ENCODE data around the gene MLN.

MLN gene

DNA sequence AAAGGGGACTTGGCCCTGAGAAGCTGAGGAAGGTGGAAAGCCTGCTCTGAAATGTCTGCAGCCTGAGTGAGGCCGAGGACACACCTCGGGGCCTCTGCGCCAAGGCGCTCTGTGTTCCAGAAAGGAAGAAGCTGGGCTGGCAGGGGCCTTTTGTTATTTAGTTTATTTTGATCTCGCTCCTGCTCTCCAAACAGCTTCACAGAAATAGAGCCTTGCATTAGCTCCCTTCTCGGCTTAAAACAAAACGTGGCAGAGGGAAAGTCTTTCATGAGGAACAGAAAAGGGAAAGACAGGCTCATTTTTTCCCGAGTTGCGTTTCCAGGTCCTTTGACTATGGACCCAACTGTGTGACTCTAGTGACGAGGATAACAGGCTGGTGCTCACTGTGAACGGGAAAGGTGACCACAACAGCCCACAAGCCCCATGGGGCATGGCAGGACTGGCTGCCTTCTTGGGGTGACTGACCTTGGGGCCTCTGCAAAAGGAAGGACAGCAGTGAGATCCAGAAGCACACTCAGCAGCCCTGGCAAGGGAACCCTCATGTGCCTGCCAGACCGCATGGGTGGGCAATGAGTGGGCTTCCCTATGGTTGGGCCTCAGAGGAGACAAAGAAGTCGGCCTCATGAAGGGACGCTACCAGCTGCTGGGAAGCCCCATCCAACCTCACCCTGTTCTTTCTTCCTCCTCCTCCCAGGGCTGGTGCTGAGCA, 33.5 kb downstream of the MLN start:
- no peak for DNase-seq

DNA sequence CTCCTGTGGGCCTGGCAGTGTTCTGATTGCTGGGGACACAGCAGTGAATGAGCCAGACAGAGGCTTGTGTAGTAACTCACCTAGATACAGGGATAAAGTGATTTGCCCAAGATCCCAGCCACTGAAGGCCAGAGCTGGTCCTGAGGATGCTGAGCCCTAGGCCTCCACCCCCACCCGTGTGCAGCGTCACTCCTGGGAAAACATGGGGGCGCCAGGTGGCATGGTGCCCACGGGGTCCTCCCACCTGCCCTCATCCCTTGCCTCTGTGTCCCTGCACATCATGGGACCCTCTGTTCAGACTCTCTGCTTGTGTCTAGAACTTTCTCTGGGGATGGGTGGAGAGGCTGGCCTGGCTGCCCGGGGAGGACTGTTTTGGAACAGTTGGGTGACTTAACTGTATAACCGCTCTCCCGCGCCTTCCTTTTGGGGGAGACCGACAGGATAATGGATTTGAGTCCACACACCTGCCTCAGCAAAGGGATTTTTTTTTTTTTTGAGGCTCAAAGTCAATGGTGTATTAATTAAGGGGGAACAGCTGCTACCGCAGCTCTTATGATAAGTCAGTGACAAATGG, 34.5 kb downstream of the MLN start:
- DNase-seq, result no peak

DNA sequence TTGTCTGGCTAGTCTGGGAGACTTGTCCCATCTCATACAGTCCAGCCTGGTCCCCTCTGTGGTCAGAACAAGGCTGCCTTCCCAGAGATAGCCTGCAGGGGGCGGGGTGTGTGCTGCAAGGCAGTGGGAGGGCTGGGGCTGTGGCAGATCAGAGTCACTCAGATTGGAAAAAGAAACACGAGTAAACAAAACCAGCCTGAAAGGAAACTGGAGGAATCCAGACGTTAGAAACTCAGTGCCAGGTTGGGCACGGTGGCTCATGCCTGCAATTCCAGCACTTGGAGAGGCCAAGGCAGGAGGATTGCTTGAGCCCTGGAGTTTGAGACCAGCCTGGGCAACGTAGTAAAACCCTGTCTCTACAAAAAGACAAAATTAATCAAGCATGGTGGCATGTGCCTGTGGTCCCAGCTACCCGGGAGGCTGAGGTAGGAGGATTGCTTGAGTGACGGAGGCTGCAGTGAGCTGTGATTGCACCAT, 35.1 kb downstream of the MLN start:
- peak; percentile 88 for DNase-seq

DNA sequence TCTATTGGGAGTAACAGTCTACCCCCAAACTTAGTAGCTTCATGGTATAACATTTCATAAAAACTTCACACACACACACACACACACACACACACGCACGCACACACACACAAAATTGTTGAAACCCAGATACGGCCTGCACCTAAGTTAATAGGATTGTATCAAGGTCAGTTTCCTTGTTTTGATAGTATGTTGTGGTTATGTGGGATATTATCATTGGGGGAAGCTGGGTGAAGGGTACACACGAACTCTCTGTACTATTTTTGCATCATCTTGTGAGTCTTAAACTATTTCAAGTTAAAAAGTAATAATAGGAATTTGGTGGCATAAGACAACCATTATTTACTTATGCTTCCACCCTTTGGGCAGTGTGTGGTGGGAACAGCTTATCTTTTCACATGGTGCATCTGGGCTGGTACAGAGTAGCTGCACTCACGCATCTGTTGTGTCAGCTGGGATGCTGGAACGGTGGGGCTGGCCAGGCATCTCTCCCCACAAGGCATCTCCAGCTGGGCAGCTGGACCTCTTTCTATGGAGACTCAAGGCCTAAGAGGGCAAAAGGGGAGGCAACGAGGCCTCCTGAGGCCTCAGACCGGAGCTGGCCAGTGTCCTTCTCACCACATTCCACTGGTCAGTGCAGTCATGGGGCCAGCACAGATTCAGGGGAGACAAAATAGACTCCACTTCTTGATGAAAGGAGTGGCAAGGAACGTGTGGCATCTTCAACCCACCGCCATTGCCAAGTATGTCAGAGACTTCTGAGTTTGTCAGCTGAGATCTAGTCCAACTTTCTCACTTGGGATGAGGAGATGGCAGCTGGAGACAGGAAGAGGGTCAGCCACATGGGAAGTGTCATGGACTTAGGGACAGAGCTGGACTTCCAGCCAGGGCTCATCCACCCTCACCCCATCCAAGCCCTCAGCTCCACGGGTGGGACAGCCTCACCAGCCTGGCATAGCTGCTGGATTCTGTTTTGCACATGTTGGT, 36.6 kb downstream of the MLN start:
- no peak for DNase-seq

DNA sequence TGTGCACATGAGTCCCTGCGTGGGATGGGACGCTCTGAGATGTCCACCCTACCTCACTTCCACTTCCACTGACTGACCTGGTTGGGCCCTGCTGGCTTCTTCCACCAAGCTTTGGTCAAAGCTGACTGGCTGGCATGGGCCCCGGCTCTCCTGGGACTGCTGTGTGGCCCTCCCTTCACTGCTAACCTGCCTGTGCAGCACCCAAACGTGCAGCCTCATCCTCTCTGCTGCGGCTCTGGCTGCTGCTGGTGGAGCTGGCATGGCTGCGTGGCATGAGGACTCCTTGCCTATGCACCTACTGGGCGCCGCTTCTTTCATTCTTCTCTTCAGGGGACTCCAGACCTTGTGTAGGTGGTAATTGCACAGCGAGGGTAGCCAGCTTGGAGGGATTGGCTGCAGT, 38.4 kb downstream of the MLN start:
- DNase-seq, result no peak

DNA sequence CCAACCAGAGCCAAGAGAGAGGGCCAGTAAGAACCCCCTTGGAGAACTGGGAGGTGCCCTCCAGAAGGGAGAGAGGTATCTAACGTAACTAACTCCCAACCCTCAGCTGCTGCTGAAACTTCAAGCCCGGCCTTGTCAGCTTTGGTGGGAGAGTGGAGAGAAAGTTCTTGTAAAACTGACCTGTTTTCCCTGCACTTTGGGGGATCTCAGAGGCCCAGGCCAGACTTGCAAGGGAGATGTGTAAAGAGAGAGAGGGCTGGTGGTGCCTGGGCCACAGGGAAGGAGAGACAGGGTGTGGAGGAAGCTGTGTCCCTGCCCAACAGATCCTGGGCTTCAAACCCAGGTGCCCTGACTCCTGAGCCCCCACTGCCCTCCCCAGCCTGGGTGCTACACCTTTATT, 39.8 kb downstream of the MLN start:
- no peak for DNase-seq

DNA sequence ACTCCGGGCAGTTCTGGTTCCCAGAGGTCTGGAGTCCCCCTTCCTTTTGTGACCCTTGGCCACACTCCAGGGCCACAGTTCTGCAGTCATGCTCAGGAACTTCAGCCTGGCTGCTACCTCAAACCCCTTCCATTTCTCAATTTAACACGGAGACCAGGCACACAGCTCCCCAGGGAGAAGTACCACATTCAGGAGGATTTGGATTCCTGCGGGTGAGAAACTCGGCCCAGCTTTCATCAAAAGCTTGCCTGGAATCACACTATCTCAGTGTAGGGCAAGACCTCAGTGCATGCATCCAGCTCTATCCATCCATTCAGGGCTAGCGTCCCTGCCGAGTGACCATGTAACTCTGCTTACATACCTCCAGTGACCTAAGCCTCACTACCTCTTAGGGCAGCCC, 40.3 kb downstream of the MLN start:
- DNase-seq, result no peak

DNA sequence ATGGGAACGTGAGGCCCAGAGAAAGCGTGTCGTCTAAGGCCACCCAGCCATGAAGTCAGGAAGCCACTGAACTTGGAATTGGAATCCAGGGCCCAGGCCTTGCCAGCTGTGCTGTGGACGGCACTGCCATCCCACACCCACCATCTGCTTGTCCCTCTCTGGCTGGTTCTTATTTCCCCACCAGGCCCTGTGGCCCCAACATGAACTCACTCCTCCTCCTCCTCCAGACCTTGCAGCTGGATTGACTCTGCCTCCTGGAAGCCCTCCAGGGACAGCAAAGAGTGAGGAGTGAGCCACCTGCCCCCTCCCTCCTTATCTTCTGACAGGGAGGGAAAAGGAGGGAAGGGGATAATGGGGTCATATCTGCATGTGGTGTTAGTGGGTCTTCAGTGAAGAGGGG, 41.1 kb downstream of the MLN start:
- DNase-seq, result no peak

DNA sequence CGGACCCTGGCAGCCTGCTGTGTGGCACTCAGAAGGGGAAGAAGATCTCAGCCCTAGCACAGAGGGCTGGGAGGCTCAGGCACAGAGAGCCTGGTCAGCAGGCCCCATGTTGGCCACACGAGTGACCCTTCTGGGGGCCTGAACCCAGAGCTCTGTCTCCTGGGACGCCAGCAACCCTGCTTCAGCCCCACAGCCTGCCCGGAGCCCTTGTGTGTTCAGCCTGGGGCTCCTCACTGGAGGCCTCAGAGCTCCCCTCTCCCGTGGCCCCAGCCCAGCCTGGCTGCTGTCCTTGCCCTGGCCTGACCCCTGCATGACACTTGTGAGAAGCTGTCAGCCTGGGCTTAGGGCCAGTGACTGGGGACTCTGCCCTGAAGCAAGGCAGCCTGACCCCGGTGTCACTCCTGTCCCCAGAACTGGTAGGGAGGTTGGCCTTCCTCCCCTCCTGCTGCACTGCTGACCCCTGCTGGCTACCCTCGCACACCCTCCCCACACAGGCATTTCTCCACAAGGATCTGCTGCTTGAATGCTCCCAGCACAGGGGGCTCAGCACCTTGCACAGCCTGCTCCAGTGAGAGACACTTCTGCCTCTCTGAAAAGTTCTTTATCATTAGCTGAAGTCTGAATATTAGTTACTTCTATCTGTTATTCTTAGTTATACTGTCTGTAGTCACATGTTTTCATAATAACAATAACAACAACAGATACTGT, 41.7 kb downstream of the MLN start:
- DNase-seq, result peak; percentile 67

DNA sequence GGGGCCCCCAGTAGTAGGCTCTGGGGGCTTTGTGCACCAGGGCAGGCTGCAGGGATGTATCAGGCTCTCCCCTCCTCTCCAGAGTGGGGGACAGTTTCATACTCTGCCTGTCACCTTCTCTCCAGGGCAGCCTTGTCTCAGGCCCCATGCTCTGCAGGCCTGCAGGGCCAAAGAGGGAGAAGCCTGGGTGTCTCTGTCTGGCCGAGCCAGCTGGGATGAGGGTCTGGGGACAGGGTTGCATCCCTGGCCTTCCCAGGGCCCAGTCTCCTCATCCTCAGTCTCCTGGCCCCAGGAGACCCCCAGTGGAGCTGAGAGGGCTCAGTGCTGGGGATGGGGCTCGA, 42.3 kb downstream of the MLN start:
- no peak for DNase-seq

DNA sequence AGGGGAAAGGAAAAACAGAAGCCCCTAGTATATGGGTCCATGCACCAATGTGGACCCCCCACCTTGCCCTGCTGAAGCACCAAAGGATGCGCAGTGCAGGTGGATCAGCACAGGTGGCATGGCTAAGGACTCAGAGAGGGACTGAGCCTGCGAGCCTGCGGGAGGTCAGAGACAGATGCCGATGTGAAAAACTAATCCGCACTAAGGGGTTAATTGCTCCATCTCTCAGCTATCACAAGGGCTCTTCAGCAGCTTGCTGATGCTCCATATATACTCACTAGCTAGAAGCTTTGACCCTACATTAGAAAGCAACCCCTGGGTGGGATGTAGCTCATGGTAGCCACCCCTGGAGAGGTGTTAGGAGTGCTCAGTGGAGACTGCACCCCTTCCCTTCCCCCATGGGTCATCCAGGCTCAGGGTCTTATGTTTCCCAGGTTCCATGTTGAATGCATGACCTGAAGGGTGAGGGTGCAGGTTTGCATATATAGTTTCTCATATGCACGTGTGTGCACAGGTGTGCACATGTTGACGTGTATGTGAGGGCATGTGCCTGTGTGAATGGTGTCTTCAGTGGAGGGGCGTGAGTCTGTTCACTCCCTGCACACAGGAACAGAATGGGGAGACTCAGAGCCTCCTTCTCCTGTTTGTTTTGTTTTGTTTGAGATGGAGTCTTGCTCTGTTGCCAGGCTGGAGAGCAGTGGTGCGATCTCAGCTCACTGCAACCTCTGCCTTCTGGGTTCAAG, 43.7 kb downstream of the MLN start:
- DNase-seq, result no peak

DNA sequence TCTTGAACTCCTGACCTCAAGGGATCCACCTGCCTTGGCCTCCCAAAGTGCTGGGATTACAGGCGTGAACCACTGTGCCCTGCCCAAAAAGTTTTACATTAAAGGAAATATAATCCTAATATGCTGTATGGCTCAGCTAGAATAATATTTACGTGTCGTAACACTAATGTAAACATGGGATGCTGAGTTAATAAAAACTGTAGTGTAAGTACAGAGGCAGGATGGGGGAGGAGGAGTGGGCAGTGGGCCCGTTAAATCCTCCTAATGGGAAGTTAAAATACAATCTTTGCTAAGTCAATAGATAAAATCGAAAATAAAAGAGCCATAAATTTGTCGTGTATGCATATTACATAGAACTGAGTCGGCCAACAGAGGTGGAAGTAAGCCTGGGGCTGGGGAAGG, 45.0 kb downstream of the MLN start:
- no peak for DNase-seq

DNA sequence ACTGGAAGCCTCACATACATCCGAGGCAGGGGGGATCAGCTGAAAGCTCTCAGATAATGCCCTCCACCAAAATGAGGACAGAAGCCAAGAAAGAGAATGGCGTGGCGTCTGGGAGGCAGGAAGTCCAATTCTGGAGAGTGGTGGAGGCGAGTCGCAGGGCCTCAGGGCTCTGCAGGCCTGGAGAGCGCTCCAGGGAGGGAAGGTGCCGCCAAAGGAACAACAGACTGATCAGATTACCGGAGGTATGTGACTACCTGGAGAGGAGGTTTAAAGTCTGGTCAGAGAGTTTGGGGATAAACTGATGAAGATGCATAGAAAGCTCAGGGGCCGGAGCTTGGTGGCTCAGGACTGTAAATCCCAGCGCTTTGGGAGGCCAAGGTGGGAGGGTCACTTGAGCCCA, 45.9 kb downstream of the MLN start:
- DNase-seq, result no peak

DNA sequence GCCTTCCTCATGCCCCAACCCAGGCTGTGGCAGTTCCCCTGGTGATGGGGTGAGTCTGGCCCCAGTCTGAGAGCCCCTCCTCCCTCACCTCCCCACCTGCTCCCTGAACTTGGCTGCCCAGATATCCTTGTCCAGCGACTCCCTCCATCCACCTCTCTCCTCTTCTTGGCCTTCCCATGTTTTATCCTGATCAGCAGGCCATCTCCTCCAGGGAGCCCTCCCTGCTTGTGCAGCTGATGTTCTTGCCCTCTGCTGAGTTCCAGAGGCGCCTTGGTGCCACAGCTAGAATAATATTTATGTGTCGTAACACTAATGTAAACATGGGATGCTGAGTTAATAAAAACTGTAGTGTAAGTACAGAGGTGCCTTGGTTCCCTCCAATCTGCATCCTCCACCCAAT, 46.7 kb downstream of the MLN start:
- no peak for DNase-seq

DNA sequence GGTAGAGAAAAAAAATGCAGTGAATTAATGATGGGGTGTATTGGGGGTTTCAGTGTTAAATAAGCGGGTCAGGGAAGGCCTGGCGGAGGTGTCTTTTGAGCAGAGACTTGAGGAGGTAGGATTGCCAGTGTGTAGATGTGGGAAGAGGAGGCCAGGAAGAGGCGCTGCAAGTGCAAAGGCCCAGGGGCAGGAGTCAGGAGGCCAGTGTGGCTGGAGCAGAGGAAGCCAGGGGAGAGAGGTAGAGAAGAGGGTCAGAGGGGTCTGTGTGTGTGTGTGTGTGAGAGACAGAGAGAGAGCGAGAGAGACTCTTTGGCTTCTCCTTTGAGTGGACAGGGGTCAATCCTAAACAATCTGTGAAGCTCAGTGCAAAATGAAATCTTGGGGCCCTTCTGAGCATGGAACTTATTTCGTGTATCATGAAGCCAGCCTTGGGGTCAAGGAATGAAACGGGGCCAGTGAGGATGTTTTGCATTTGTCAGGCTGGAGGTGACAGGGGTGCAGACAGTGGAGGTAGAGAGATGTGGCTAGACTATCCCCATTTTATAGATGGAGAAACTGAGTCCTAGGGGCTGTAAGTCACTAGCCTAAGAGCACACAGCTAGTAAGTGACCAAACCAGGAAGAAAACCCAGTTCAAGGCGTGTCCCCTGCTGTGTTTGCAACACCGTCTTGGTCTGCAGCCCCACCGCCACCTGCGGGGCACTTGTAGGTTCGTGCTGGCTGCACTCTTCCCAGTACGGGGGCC, 47.4 kb downstream of the MLN start:
- no peak for DNase-seq

DNA sequence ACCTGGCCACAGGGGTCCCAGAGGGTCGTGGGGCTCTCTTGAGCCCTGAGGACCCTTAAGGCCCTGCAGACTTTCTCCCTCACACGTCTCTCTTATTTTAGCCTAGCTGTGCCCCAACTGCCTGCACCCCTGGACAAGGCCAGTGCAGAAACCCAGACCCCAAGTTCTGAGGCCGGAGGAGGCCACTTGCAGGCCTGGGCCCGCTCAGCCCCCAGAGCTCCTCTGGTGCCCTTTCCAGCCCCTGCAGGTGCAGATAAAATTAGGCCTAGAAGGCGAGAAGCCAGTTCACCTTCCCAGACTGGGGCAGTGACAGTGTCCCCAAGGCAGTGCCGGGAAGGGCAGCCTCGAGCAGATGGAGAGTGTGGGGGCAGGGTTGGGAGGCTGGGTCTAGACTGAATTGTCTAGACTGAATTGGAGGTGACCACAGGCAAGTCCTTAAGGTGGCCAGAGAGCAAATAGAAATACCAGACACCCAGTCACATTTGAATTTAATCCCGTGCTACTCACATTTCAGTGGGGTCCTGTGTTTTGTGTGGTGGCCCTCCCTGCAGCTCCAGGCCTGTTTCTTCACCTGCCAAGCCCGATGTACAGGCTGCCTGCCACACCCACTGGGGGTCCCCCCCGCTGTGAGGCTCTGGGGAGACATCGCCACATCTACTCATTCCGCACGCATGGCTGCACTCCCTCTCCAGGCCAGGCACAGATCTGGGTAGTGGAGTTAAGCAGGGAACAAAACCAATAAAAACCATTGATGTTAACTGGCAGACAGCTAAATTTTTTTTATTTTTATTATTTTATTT, 48.5 kb downstream of the MLN start:
- DNase-seq, result no peak

DNA sequence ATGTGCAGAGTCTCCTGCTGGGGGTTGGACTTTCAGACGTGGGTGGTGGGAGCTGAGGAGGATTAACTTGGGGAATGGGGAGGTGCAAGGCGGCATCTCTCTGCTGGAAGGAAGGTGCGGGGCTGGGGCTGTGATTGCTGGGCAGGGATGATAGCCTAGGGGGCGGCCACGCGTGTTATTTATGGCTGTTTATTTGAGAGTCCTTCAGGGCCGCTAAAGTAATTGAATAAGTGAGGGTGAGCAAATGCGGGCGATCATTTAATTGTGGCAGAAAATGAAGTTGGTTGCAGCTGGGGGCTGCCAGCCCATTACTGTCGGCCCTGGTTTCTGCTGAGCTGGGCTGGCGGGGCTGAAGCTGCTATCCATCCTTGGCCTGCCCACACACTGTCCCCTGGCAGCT, 49.6 kb downstream of the MLN start:
- DNase-seq, result no peak

DNA sequence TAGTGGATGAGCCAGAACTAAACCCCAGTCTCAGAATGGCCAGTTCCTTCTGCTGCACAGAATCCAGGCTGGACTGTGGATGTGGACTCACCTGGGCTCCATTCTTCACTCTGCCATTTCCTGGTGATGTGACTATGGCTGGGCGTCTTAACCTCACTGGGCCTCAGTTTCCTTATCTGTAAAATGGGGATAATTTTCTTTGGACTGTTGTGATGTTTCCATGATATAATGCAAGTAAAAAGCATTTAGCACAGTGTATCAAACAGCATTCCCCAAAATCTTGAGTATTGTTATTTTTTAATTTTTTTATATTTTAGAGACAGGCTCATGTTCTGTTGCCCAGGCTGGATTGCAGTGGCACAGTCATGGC, 51.2 kb downstream of the MLN start:
- no peak for DNase-seq

DNA sequence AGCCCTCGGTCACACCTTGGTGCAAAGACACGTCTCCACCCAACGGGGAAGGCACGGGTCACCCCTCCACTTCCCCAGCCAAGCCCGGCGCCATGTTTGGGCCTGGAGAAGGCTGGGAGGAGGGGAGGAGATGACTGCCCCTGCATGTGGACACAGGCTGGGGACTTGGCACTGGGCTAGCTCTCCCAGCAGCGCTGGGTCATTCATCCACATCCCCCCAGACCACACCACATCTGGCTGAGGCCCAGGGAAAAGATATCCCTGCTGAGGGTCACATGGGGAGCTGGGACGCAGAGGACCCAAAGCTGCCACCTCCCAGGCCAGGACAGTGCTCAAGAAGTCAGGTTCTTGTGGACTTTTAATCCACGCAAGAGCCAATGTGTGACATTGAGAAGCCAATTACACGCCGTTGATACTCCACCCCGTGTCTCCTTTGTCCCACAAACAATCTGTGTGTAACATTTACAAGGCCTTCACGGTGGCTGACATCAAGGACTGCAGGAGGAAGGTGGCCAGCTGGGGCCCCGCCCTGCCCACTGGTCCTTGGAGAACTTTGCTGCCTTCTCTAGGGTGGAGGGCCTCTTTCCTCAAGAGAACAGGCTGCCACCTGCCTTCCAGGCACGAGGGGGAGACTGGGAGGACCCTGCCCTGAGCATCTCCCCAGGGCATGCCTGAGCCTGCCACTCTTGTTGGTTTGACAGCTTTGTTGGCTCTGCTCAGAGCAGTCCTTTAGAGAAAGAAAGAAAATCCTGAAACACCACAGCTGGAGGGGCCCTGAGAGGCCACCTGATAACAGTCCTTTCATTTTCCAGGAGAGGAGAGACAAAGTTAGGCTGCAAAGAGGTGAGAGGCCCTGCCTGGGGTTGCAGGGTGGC, 51.8 kb downstream of the MLN start:
- no peak for DNase-seq
